Activated CD4-positive, alpha-beta memory T cell treated with anti-CD3 and anti-CD28 coated beads, Interleukin-2, amount 10 ng/mL, durations not matched to agents 7 days and 5 days (primary cell): ENCODE results near the gene LRRC63. TPM values are rescaled to one million over a fixed set of nuclear protein-coding genes. Genes with fewer than 3 reads are reported as not detected.
A peak's percentile ranks its signal among the peaks of the same experiment; 100 is the strongest.
"Not testable (repeated sequence)": the region's sequence is repeated elsewhere in the genome, so short reads cannot be mapped to it uniquely, and the experiment has no call there.

ENCODE experiments used
- CTCF ChIA-PET: fragments of 350-600 bp; sonication (Branson Sonifier 250); formaldehyde crosslinking; loops from one replicate; lab custom pipeline; 2021; ENCODE audit warnings: antibody characterized with exemption, inconsistent platforms; lab: Charles Lee
- POLR2A ChIA-PET: fragments of 350-600 bp; sonication (Branson Sonifier 250); formaldehyde crosslinking; loops from one replicate; lab custom pipeline; 2021; ENCODE audit warnings: antibody characterized with exemption; lab: Charles Lee
- DNase-seq: peaks from one replicate; pipeline ENCODE4 v3.0.0-alpha.2; 2020
- H3K27ac Mint-ChIP-seq: one replicate; pipeline ENCODE4 v1.8.0; 2021; ENCODE audit warnings: mild to moderate bottlenecking, mixed read lengths
- H3K27me3 Mint-ChIP-seq: one replicate; pipeline ENCODE4 v1.8.0; 2021; ENCODE audit warnings: mixed read lengths
- H3K36me3 Mint-ChIP-seq: one replicate; pipeline ENCODE4 v1.8.0; 2021; ENCODE audit warnings: low read depth, mixed read lengths
- H3K4me1 Mint-ChIP-seq: one replicate; pipeline ENCODE4 v1.8.0; 2021; ENCODE audit warnings: mixed read lengths
- H3K4me3 Mint-ChIP-seq: one replicate; pipeline ENCODE4 v1.8.0; 2021; ENCODE audit warnings: mild to moderate bottlenecking, mixed read lengths
- H3K9me3 Mint-ChIP-seq: one replicate; pipeline ENCODE4 v1.8.0; 2021; ENCODE audit warnings: mixed read lengths
- total RNA-seq, 2 experiments: library from RNA; stranded (reverse); gene quantifications; one replicate each; pipeline ENCODE4 v1.2.3, GENCODE V29; 2021

The LRRC63 gene
- total RNA-seq, 2 experiments from 2014 or later, result 0.83 to 1.1 TPM

DNA sequence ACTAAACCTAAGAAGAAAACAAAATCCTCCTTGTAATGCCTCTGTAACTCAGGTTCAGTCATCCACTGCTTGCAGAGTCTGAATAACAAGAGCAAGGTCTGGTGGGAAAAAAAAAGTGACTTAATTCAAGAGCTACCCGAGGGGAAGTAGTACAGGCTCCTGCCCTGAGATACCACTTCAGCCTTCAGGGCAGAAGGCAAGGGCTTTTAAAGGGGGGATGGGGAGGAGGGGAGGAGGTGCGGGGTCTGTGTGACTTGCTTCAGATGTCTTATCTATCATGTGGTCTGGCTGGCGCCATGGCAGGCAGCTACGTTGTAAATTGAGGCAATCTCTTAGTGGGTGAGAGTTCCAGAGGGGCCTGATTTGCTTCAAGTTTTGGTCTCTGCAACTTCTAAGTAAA is 66.7 kb downstream of the LRRC63 start:
- CTCF ChIA-PET, result interaction anchor here (0.9 kb wide), 1 partner anchor 43 kb away, joined by 3 read pairs; no protein-coding TSS in a partner anchor
- POLR2A ChIA-PET, result no interaction called here
- H3K27me3 Mint-ChIP-seq, result peaks cover 4% of the 10 kb centered on the region

DNA sequence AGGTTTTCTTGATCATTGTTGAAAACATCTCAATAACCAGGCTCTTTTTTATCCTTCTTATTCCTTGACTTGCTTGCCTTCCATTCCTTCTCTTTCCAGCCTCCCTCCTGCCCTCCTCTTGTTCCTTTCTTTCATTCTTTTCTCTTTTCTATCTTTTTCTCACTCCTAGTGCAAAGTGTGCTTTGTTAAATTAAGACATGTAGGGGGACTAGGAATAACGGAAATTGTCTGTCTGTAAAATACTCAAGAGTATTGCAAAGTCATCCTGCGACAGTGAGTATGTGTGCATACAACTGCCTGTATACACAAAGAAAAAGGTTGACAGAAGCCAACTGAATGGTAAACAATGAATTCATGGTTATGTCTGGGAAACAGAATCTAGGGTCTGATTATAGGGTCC is 70.1 kb downstream of the LRRC63 start:
- no peaks in the 10 kb centered on the region for H3K36me3 Mint-ChIP-seq
- ChIA-PET POLR2A (no interaction called here), CTCF (interaction anchor here (0.6 kb wide), 1 partner anchor 23 kb away, joined by 4 read pairs; no protein-coding TSS in a partner anchor)
- H3K4me3 Mint-ChIP-seq, result no peak overlapping the region
- no peaks in the 10 kb centered on the region for H3K4me1 Mint-ChIP-seq
- H3K27ac Mint-ChIP-seq, result no peak overlapping the region
- H3K27me3 Mint-ChIP-seq, result peaks cover 2% of the 10 kb centered on the region
- no peaks in the 10 kb centered on the region for H3K9me3 Mint-ChIP-seq
- DNase-seq, result no peak

More for the DNA sequence above, 66.7 kb downstream of the LRRC63 start:
- no peaks in the 10 kb centered on the region for H3K4me1 Mint-ChIP-seq
- no peaks in the 10 kb centered on the region for H3K36me3 Mint-ChIP-seq
- H3K4me3 Mint-ChIP-seq, result no peak overlapping the region
- no peak for DNase-seq
- H3K9me3 Mint-ChIP-seq, result no peaks in the 10 kb centered on the region
- no peak overlapping the region for H3K27ac Mint-ChIP-seq

DNA sequence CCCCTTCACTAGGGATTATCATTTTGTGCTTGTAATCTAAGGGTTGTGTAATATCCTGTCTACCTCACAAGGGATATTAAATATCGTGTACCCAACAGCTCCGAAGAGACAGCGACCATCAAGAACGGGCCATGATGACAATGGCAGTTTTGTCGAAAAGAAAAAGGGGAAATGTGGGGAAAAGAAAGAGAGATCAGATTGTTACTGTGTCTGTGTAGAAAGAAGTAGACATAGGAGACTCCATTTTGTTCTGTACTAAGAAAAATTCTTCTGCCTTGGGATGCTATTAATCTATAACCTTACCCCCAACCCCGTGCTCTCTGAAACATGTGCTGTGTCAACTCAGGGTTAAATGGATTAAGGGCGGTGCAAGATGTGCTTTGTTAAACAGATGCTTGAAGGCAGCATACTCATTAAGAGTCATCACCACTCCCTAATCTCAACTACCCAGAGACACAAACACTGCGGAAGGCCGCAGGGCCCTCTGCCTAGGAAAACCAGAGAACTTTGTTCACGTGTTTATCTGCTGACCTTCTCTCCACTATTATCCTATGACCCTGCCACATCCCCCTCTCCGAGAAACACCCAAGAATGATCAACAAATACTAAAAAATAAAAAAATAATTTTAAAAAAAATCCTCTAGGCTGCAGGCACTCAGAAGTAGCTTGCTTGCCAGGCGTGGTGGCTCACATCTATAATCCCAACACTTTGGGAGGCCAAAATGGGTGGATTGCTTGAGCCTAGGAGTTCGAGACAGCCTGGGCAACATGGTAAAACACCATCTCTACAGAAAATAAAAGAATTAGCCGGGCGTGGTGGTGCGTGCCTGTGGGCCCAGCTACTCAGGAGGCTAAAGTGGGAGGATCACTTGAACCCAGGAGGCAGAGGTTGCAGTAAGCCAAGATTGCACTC is 72.4 kb downstream of the LRRC63 start:
- not testable (repeated sequence) for H3K36me3 Mint-ChIP-seq, DNase-seq, H3K9me3 Mint-ChIP-seq, H3K4me3 Mint-ChIP-seq, H3K27me3 Mint-ChIP-seq, H3K4me1 Mint-ChIP-seq, H3K27ac Mint-ChIP-seq
- ChIA-PET CTCF (interaction anchor here (1.1 to 1.3 kb wide), 2 partner anchors 11 to 99 kb away, joined by 3 read pairs; no protein-coding TSS in a partner anchor), POLR2A (interaction anchor here (1.1 kb wide), 1 partner anchor 159 kb away, joined by 3 read pairs; no protein-coding TSS in a partner anchor)

DNA sequence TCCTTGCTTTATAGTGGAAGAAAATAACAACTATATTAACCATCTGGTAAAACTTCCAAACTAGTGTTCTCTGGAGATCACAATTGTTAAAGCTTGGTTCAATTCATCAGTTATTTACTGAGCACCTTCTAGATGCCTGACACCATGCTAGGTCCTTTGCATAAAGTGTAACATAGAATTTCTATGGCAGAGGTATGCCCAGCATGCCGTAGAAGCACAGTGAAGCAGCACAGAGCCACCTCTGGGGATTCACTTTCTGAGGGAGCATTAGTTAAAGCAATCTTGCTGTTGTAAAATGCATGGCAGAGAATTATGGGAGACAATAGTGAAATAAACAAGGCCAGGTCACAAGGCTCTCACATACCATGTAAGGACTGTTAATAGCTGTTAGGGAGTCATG is 75.2 kb downstream of the LRRC63 start:
- no peak for DNase-seq
- POLR2A ChIA-PET, result no interaction called here
- H3K27me3 Mint-ChIP-seq, result no peaks in the 10 kb centered on the region
- no peaks in the 10 kb centered on the region for H3K36me3 Mint-ChIP-seq
- H3K4me1 Mint-ChIP-seq, result peaks cover 7% of the 10 kb centered on the region
- CTCF ChIA-PET, result interaction anchor here (1.1 kb wide), 1 partner anchor 160 kb away, joined by 4 read pairs; no protein-coding TSS in a partner anchor
- no peak overlapping the region for H3K4me3 Mint-ChIP-seq
- no peaks in the 10 kb centered on the region for H3K9me3 Mint-ChIP-seq
- H3K27ac Mint-ChIP-seq, result no peak overlapping the region

- no peak overlapping the region for H3K4me3 Mint-ChIP-seq
- no peaks in the 10 kb centered on the region for H3K36me3 Mint-ChIP-seq
- CTCF ChIA-PET, result interaction anchor here (0.6 to 3.7 kb wide), 10 partner anchors 9 to 162 kb away, joined by 3 to 18 read pairs (median 4); no protein-coding TSS in a partner anchor
- H3K27ac Mint-ChIP-seq, result no peak overlapping the region
- POLR2A ChIA-PET, result interaction anchor here (1.1 kb wide), 1 partner anchor 129 kb away, joined by 3 read pairs; no protein-coding TSS in a partner anchor
- no peaks in the 10 kb centered on the region for H3K27me3 Mint-ChIP-seq
- DNase-seq, result no peak
- H3K9me3 Mint-ChIP-seq, result no peaks in the 10 kb centered on the region
- peaks cover 10% of the 10 kb centered on the region for H3K4me1 Mint-ChIP-seq
These were observed 77.0 kb downstream of the LRRC63 start for GRCh38 chr13:46288570-46289259.

DNA sequence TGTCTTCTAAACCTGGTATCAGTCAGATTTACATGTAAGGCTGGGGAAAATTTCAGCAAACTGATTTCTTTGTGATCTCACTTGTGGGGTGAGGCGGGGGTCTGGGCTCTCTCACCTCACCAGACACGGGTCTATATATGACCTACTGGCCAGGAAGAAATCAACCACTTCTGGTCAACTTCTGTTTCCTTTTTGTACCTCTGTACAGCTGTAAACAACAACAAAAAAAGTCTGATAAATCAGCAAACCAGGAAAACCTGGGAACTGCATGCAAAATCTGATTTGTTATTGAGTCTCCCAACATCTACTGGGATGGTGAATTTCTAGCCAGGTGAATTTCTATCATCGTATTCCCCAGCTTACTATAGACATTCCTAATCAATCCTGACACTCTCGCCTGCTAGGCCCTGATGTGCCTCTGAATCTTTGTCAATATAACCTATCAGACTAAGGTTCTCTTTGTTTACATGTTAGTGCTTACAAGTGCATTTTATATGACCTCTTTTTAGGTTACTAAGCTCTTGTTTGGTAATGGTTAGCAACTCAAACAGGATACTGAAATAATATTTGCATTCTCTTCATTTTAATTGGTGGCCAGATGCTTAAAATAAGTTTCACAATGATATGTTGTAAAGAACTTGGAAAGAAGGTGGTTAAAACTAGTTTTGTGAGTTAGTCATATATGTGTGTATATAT is 77.7 kb downstream of the LRRC63 start:
- ChIA-PET POLR2A (interaction anchor here (0.8 to 1.5 kb wide), 4 partner anchors 117 to 165 kb away, joined by 3 to 7 read pairs (median 4); no protein-coding TSS in a partner anchor), CTCF (interaction anchor here (0.9 to 3.7 kb wide), 11 partner anchors 9 to 203 kb away, joined by 3 to 18 read pairs (median 5); no protein-coding TSS in a partner anchor)
- Mint-ChIP-seq H3K4me1 (peaks cover 13% of the 10 kb centered on the region), H3K27me3 (no peaks in the 10 kb centered on the region), H3K36me3 (no peaks in the 10 kb centered on the region), H3K9me3 (no peaks in the 10 kb centered on the region), H3K4me3 (no peak overlapping the region), H3K27ac (no peak overlapping the region)
- no peak for DNase-seq

DNA sequence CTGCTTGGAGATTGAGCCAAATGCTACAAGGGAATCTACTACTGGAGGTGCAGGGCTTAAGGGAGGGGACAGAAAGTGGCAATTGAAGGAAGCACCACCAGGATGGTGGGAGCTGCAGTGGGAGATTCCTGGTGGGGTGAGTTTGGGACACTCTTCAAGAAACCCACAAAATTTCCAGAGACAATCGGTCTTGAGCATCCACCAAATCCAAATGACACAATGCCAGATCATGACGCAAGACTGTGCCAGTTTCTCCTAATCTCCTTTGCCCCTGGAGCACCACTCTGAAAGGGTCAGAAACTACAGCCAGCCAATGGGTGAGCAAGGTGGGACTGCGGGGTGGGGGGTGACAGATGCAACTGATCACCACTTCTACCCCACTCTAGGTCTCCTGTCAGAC is 78.7 kb downstream of the LRRC63 start:
- ChIA-PET CTCF (interaction anchor here (0.5 to 3.7 kb wide), 9 partner anchors 8 to 204 kb away, joined by 3 to 18 read pairs (median 6); no protein-coding TSS in a partner anchor), POLR2A (interaction anchor here (0.9 to 1.5 kb wide), 3 partner anchors 118 to 130 kb away, joined by 3 to 7 read pairs (median 4); no protein-coding TSS in a partner anchor)
- no peak for DNase-seq
- Mint-ChIP-seq H3K9me3 (no peaks in the 10 kb centered on the region), H3K4me3 (no peak overlapping the region), H3K27me3 (no peaks in the 10 kb centered on the region), H3K36me3 (no peaks in the 10 kb centered on the region), H3K27ac (no peak overlapping the region), H3K4me1 (peaks cover 22% of the 10 kb centered on the region)

GRCh38 chr13:46293436-46293835 is 81.7 kb downstream of the LRRC63 start:
- Mint-ChIP-seq H3K4me3 (no peak overlapping the region), H3K27ac (peak overlapping the region; percentile 35)

DNA sequence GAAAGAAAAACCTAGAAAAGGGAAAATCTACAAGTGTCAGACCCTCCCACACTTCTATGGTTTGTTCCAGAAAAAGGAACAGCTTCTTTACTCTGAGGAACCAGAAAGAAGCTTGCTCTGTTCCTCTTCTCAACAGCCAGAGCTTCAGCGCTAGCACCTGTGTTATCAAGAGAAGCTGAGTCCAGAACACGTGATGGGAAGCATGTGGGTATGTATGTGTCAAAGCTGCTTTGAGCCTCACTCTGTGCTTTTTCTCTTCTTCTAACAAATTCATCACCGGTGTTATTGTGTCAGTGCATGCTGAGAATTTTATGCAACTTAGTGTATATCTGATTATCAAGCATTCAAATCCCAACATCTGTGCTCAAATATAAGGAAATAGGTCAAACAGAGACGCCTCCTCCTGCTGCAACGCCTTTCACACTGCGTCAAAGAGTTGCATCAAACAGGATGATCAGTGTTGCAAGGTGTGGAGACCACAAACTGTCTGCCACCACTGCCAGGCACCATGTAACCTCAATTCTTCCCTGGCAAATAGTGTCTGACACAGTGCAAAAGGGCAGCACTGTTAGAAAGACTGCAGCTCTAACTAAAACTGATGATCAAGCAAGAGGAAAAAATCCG is 83.9 kb downstream of the LRRC63 start:
- H3K4me1 Mint-ChIP-seq, result peaks cover 41% of the 10 kb centered on the region
- H3K36me3 Mint-ChIP-seq, result peaks cover 10% of the 10 kb centered on the region
- H3K4me3 Mint-ChIP-seq, result peak overlapping the region; percentile 59
- H3K27me3 Mint-ChIP-seq, result no peaks in the 10 kb centered on the region
- CTCF ChIA-PET, result interaction anchor here (0.6 to 2.0 kb wide), 9 partner anchors 11 to 135 kb away, joined by 3 to 19 read pairs (median 4); no protein-coding TSS in a partner anchor
- H3K27ac Mint-ChIP-seq, result peak overlapping the region; percentile 98
- POLR2A ChIA-PET, result interaction anchor here (0.6 to 3.4 kb wide), 19 partner anchors 26 to 830 kb away, joined by 3 to 36 read pairs (median 4); partner anchors contain the start of genes LCP1 and ZC3H13
- H3K9me3 Mint-ChIP-seq, result peaks cover 8% of the 10 kb centered on the region
- DNase-seq, result peak; percentile 82

More at GRCh38 chr13:46293436-46293835, 81.7 kb downstream of the LRRC63 start:
- DNase-seq, result no peak
- no peaks in the 10 kb centered on the region for H3K36me3 Mint-ChIP-seq
- ChIA-PET POLR2A (interaction anchor here (1.5 kb wide), 1 partner anchor 133 kb away, joined by 4 read pairs; no protein-coding TSS in a partner anchor), CTCF (interaction anchor here (0.9 to 1.1 kb wide), 2 partner anchors 28 to 167 kb away, joined by 3 read pairs; no protein-coding TSS in a partner anchor)
- no peaks in the 10 kb centered on the region for H3K27me3 Mint-ChIP-seq
- peaks cover 1% of the 10 kb centered on the region for H3K9me3 Mint-ChIP-seq
- peaks cover 47% of the 10 kb centered on the region for H3K4me1 Mint-ChIP-seq

- peaks cover 10% of the 10 kb centered on the region for H3K36me3 Mint-ChIP-seq
- no peak for DNase-seq
- CTCF ChIA-PET, result interaction anchor here (0.6 to 2.0 kb wide), 9 partner anchors 10 to 136 kb away, joined by 3 to 19 read pairs (median 4); no protein-coding TSS in a partner anchor
These were observed 84.5 kb downstream of the LRRC63 start for GRCh38 chr13:46296115-46296822.

GRCh38 chr13:46296921-46297320 is 85.2 kb downstream of the LRRC63 start:
- Mint-ChIP-seq H3K36me3 (peaks cover 10% of the 10 kb centered on the region), H3K4me3 (no peak overlapping the region), H3K9me3 (peaks cover 8% of the 10 kb centered on the region), H3K27me3 (no peaks in the 10 kb centered on the region), H3K4me1 (peaks cover 41% of the 10 kb centered on the region), H3K27ac (peak overlapping the region; percentile 98)
- no peak for DNase-seq
- ChIA-PET POLR2A (interaction anchor here (0.9 to 3.4 kb wide), 6 partner anchors 37 to 174 kb away, joined by 3 to 36 read pairs (median 8); partner anchors contain the start of gene LCP1), CTCF (interaction anchor here (2.0 kb wide), 1 partner anchor 24 kb away, joined by 19 read pairs; no protein-coding TSS in a partner anchor)

More at GRCh38 chr13:46296115-46296822, 84.5 kb downstream of the LRRC63 start:
- Mint-ChIP-seq H3K4me3 (peak overlapping the region; percentile 59), H3K4me1 (peaks cover 41% of the 10 kb centered on the region), H3K9me3 (peaks cover 8% of the 10 kb centered on the region), H3K27me3 (no peaks in the 10 kb centered on the region), H3K27ac (peak overlapping the region; percentile 98)
- POLR2A ChIA-PET, result interaction anchor here (0.8 to 3.4 kb wide), 19 partner anchors 25 to 831 kb away, joined by 3 to 36 read pairs (median 5); partner anchors contain the start of genes LCP1 and ZC3H13
